HEK293 (cell line): ENCODE results near the gene SIGLEC15.

Experiments used
- CTCF ChIA-PET: fragments of 350-600 bp; formaldehyde crosslinking; extraction: SDS; loops from one replicate; lab custom pipeline; 2021; ENCODE audit warnings: antibody characterized with exemption; lab: Yijun Ruan, JAX
- POLR2A ChIA-PET: fragments of 300-600 bp; formaldehyde crosslinking; extraction: SDS; loops from one replicate; lab custom pipeline; 2020; ENCODE audit warnings: antibody characterized with exemption, inconsistent platforms; lab: Yijun Ruan, JAX
- H3K27ac ChIP-seq: fragments of 200-500 bp; sonication (Bioruptor generic); 2 replicates; pipeline ENCODE4 v1.5.1; 2014; ENCODE audit warnings: low read depth, low read length, control low read depth, inconsistent platforms; ENCODE audit errors: extremely low read depth
- H3K36me3 ChIP-seq, 2 experiments: fragments of 200-500 bp in 1 of 2; sonication (Bioruptor generic) in 1 of 2; 1 replicate in 1 of 2; 2 replicates in 1 of 2; pipeline ENCODE4 v1.5.1; 2014 to 2017; ENCODE audit warnings: inconsistent platforms in 2 of 2, low read length in 2 of 2; ENCODE audit not compliant: control insufficient read depth in 2 of 2, insufficient read depth in 1 of 2
- H3K4me1 ChIP-seq: fragments of 200-500 bp; sonication (Bioruptor generic); 2 replicates; pipeline ENCODE4 v1.5.1; 2014; ENCODE audit warnings: mild to moderate bottlenecking, low read length, inconsistent platforms; ENCODE audit not compliant: control insufficient read depth, insufficient read depth
- H3K4me3 ChIP-seq: 2 replicates; pipeline ENCODE4 v1.5.1; 2011; ENCODE audit warnings: low read depth, mild to moderate bottlenecking, control low read depth, low read length, moderate library complexity
- H3K9me3 ChIP-seq: fragments of 200-500 bp; sonication (Bioruptor generic); 2 replicates; pipeline ENCODE4 v1.5.1; 2014; ENCODE audit warnings: low read depth, low read length, inconsistent platforms; ENCODE audit not compliant: control insufficient read depth, insufficient read depth
- CTCF ChIP-seq: fragments of 450-650 bp; formaldehyde crosslinking; IDR thresholded peaks from 2 replicates; pipeline ENCODE4 v1.5.1; 2016; ENCODE audit warnings: missing biosample characterization, missing genetic modification characterization
- GFI1B ChIP-seq: fragments of 450-650 bp; formaldehyde crosslinking; IDR thresholded peaks from 2 replicates; pipeline ENCODE4 v1.5.1; 2016; ENCODE audit warnings: missing biosample characterization, missing genetic modification characterization
- PRDM2 ChIP-seq: fragments of 450-650 bp; formaldehyde crosslinking; IDR thresholded peaks from 2 replicates; pipeline ENCODE4 v1.5.1; 2016; ENCODE audit warnings: missing biosample characterization, missing genetic modification characterization, borderline replicate concordance
- TSHZ1 ChIP-seq: fragments of 450-650 bp; formaldehyde crosslinking; IDR thresholded peaks from 2 replicates; pipeline ENCODE4 v1.5.1; 2016; ENCODE audit warnings: missing biosample characterization, missing genetic modification characterization, borderline replicate concordance
- ZFHX2 ChIP-seq: fragments of 450-650 bp; formaldehyde crosslinking; conservative IDR thresholded peaks from 2 replicates; pipeline ENCODE4 v1.5.1; 2016; ENCODE audit warnings: missing biosample characterization, missing genetic modification characterization
- ZIC2 ChIP-seq: fragments of 450-650 bp; formaldehyde crosslinking; IDR thresholded peaks from 2 replicates; pipeline ENCODE4 v1.5.1; 2016; ENCODE audit warnings: missing biosample characterization, missing genetic modification characterization
- ZNF114 ChIP-seq: fragments of 450-650 bp; formaldehyde crosslinking; IDR thresholded peaks from 2 replicates; pipeline ENCODE4 v1.5.0; 2017; ENCODE audit warnings: missing biosample characterization, missing genetic modification characterization
- ZNF174 ChIP-seq: fragments of 450-650 bp; formaldehyde crosslinking; IDR thresholded peaks from 2 replicates; pipeline ENCODE4 v1.5.0; 2017; ENCODE audit warnings: missing biosample characterization, mild to moderate bottlenecking, missing genetic modification characterization
- ZNF214 ChIP-seq: fragments of 450-650 bp; formaldehyde crosslinking; IDR thresholded peaks from 2 replicates; pipeline ENCODE4 v1.5.1; 2017; ENCODE audit warnings: missing biosample characterization, mild to moderate bottlenecking, missing genetic modification characterization, borderline replicate concordance
- ZNF24 ChIP-seq: fragments of 450-650 bp; formaldehyde crosslinking; IDR thresholded peaks from 2 replicates; pipeline ENCODE4 v1.5.1; 2016; ENCODE audit warnings: missing biosample characterization, missing genetic modification characterization
- ZNF654 ChIP-seq: fragments of 450-650 bp; formaldehyde crosslinking; IDR thresholded peaks from 2 replicates; pipeline ENCODE4 v1.5.1; 2016; ENCODE audit warnings: low read depth, missing biosample characterization, missing genetic modification characterization
- ZNF707 ChIP-seq: fragments of 450-650 bp; formaldehyde crosslinking; IDR thresholded peaks from 2 replicates; pipeline ENCODE4 v1.5.1; 2016; ENCODE audit warnings: missing biosample characterization, missing genetic modification characterization
- ZSCAN30 ChIP-seq: fragments of 450-650 bp; IDR thresholded peaks from 2 replicates; pipeline ENCODE4 v1.5.1; 2018; ENCODE audit warnings: missing biosample characterization, mild to moderate bottlenecking, missing genetic modification characterization, moderate library complexity

Gene SIGLEC15

GRCh38 chr18:45879681-45880655 is 54.5 kb downstream of the SIGLEC15 start:
- Histone ChIP-seq H3K4me3 (no peak overlapping the region), H3K4me1 (no peaks in the 10 kb centered on the region), H3K27ac (no peak overlapping the region), H3K36me3 (peaks cover 33 to 34% of the 10 kb centered on the region in 2 experiments), H3K9me3 (no peaks in the 10 kb centered on the region)
- POLR2A ChIA-PET: interaction anchor here (0.7 kb wide), 1 partner anchor 157 kb away, joined by 3 read pairs; no protein-coding TSS in a partner anchor
- CTCF ChIA-PET: interaction anchor here (0.5 to 6.1 kb wide), 57 partner anchors 8 to 955 kb away, joined by 3 to 75 read pairs (median 4); partner anchors contain the start of gene SLC14A1
- TF ChIP-seq ZNF214 (tag by site-specific recombination) (no peak), PRDM2 (tag by site-specific recombination) (no peak), ZNF654 (tag by site-specific recombination) (peak; percentile 52), CTCF (peak; percentile 88), ZNF174 (tag by site-specific recombination) (no peak), TSHZ1 (tag by site-specific recombination) (no peak), GFI1B (no peak), ZSCAN30 (tag by site-specific recombination) (0 out of 2 replicates have a peak, but pooled peaks have one; percentile 17)

- Histone ChIP-seq H3K4me1 (no peaks in the 10 kb centered on the region), H3K36me3 (peaks cover 23 to 27% of the 10 kb centered on the region in 2 experiments), H3K27ac (no peak overlapping the region), H3K4me3 (no peak overlapping the region), H3K9me3 (no peaks in the 10 kb centered on the region)
- POLR2A ChIA-PET: no interaction called here
- CTCF ChIA-PET: interaction anchor here (0.5 to 6.1 kb wide), 28 partner anchors 10 to 217 kb away, joined by 3 to 75 read pairs (median 4); partner anchors contain the start of gene SLC14A1
- TF ChIP-seq ZNF24 (no peak), PRDM2 (tag by site-specific recombination) (no peak), ZNF707 (no peak), ZFHX2 (tag by site-specific recombination) (no peak), ZIC2 (tag by site-specific recombination) (no peak), ZNF114 (tag by site-specific recombination) (no peak)
Observed at GRCh38 chr18:45880876-45881558, 55.5 kb downstream of the SIGLEC15 start.
